ENCODE data around the gene MCTP2. TPM values are rescaled to one million over a fixed set of nuclear protein-coding genes. Genes with fewer than 3 reads are reported as not detected.

The MCTP2 gene
- polyA plus RNA-seq, 4 donors, result 18.4 to 20.4 (median 19.5) TPM

DNA sequence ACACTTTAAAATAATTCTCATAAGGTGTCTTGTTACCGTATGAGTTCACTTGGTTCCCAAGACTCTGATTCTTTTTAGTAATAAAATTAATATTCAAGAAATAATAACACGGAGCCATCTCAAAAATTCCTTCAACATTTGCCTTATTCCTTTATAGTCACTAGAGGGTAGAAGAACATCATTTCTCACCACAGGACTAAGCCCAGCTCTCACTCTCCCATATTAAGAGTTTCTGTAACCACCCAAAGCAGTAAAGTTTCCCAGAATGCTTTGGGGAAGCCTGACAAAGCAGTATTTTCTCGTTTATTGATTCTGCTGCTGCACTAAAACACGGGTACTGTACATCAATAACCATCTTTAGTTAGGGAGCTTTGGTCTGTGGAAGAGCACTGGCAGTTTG, 114.9 kb downstream of the MCTP2 start:
- no peak for DNase-seq (ENCODE audit: low read depth in 4 of 4, low spot score in 3 of 4)

DNA sequence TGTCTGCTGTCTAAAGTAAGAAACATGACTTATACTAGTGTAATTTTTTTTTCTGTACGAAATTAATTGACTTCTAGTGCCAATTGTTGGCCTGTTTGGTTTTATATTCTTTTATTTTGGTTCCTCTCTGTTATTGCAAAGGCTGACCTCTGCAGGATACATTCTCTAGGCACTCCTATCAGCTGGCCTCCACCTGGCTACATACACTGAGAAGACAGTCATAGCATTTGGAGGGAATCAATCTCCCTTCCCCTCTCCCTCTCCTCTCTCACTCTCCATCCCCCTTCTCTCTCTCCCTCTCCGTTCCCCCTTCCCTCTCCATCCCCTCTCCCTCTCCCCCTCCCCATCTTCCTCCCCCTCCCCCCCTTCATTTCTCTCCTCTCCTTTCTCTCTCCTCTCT, 116.7 kb downstream of the MCTP2 start:
- no peak for DNase-seq (ENCODE audit: low read depth in 4 of 4, low spot score in 3 of 4)

DNA sequence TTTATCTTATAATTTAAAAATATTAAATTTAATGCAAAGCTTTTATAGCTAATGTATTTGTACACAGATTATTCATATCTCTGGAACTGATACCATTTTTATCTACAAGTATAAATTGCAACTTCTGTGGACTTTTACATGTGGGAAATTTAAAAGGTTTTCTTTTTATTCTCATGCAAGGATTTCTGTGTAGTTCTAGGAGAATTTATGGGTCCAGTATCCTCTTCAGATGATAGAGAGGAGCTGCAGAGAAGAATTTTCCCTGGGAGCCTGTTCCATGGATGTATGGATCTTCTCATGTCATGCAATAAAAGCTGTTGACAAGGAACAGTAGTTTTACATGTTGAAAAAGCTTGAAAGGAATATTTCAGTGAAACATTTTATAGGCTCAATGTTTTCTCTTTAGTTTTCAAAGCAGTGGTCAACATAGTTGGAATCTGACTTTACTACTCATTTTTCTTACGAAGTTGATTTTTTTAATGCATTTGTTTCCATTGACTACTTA, 119.7 kb downstream of the MCTP2 start:
- DNase-seq (ENCODE audit: low read depth in 4 of 4, low spot score in 3 of 4), result no peak

DNA sequence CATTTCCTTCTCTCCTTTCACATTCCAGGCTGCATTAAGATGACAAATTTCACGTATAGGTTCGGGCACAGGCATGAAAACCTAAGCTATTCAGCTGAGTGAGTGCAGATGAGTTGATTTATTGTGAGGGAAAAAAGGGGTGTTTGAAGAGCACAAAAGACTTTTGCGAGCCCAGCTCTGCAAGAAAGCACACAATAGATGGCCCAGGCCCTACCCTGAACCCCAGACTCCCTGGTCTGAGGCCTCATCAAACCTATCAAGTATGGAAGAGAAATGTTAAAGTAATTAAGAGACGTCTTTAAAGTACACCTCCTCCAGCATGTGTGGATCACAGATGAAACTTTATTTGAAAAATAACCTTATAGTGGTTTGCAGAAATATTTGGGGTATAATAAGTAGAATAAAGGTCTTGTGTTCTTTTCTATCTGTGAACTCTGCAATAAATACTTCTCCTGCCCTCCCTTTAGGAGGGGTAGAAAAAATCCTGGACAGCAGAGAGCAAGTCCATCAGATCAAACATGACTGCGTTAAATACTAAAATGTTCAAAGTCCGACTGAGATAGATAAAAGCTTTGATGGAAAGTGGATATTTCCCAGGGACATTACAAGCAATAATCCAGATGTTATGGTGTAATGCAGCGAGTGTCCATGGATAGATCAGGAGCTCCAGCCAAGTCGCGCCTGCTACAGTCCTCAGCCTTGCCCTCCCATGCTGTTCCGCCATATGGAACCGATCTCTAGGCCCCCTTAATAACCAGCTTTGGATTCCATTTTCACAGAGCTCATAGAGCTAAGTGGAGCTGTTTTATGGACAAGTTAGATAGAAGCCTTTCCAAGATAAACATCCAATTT, 121.5 kb downstream of the MCTP2 start:
- DNase-seq (ENCODE audit: low read depth in 4 of 4, low spot score in 3 of 4), result peak in 3 of 4 donors; percentile 77 to 82 (median 78)

DNA sequence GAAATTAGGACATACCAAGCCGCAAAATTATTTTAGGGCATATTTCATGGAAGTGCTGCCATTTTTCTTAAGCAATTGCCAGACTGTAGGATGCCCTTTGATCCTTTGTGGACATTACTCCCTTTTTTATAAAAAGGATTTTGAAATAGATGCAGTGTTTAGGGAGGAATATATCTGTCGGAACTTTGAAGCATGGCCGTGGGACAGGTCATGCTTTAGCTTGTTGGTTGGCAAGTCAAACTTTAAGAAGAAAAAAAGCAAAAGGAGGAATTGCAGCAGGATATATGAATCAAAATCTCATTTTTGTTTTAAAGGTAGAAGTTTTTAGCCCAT, 122.1 kb downstream of the MCTP2 start:
- DNase-seq (ENCODE audit: low read depth in 4 of 4, low spot score in 3 of 4), result no peak

DNA sequence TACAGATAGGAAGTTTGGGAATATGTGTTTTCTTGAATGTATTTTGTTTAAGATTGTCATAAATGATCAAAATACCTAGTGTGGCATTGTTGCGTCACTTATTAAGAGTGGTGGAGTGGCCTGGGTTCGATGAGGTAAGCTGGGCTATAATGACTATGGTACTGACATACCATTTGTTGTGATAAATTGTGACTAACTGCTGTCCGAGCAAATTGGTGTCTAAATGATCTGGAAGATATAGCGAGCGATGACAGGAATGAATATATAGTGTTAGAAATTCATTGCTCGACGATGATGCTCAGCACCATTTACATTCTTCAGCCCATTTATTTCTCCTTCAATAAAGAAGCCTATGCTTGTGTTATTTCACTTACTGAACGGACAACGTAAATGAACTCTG, 123.3 kb downstream of the MCTP2 start:
- no peak for DNase-seq (ENCODE audit: low read depth in 4 of 4, low spot score in 3 of 4)

DNA sequence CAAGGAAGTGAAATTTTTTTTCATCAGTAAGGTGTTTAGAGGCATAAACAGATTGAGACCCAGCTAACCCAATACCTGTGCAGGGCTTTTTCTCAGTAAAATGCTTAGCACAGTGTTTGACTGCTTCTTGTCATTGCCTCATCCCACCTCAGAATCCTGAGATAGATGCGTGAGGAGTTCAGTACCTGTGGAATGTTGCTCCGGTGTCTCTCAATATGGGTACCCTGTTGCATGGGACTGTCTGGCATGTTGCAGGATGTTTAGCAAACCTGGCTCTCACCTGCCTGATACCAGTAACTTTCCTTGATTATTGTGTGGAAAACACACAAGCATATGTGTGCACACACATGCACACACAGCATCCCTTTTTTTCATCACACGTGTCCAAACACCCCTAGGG, 128.4 kb downstream of the MCTP2 start:
- DNase-seq (ENCODE audit: low read depth in 4 of 4, low spot score in 3 of 4), result no peak

DNA sequence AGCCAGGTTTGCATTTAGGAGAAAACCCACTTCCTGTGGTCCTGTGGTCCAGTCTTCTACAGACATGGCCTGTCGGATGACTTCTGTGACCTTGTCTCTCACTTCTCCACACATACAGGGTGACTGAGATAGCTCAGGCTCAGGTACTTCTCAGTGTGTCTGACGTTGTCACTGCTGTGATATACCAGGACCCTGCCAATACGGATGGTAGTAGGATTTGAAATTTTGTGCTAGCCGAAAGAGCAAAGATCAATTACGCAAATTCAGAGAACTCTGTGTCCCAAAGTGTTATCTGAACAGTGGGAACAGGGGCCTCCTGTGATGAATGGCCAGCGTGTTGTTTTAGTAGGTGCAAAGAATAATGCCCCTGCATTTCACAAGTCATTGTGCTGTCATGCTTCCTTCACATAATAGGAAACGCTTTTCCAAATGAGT, 128.9 kb downstream of the MCTP2 start:
- no peak for DNase-seq (ENCODE audit: low read depth in 4 of 4, low spot score in 3 of 4)

DNA sequence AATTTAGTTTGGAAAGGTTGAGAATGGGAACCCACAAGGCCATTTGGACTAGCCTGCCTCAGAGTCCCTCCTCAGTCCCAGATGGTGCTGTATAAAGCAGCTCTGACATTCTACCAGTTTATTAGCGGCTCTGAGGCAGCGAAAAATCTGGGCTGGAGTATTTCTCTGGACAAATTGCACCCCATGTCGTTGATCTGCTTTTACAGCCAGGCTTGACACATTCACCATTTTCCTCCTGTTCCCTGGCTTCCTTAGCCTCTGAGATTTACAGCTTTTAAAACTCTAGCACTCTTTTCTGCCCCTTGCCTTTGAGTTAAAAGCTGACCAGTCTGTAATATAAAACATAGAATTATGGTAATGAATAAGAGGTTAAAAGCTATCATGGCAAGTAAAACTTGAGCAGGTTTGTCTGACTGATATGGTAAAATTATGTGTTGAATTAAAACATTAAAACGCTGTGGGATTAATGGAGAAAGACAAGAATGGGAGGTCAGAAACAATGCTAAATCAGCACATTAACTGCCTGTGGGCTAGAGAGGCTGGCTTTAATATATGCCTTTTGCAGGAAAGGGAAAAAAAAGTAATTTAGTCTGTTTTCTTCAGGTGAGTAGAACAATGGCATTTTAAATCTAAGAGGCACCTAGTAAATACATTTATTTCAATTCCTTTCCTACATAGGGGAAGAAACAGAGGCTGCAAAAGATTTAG, 131.2 kb downstream of the MCTP2 start:
- DNase-seq (ENCODE audit: low read depth in 4 of 4, low spot score in 3 of 4), result peak in 1 of 4 donors; percentile 67

DNA sequence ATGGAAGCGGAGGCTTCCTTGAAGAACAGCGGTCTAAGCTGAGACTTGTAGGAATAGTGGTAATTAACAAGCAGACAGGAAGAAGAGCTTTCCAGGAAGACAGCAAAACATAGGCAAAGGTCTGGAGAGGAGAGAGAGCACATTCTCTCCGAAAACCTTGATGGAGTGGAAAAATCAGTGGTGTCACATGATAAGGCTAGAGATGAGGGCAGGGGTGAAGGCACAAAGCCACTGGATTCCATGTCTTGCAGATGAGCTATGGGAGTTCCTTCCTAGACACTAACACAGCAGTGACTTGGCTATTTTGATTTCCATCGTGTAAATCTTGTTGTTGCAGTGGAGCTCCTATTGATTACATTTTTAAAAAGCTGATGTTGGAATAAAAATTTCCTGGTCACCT, 132.0 kb downstream of the MCTP2 start:
- DNase-seq (ENCODE audit: low read depth in 4 of 4, low spot score in 3 of 4), result no peak

DNA sequence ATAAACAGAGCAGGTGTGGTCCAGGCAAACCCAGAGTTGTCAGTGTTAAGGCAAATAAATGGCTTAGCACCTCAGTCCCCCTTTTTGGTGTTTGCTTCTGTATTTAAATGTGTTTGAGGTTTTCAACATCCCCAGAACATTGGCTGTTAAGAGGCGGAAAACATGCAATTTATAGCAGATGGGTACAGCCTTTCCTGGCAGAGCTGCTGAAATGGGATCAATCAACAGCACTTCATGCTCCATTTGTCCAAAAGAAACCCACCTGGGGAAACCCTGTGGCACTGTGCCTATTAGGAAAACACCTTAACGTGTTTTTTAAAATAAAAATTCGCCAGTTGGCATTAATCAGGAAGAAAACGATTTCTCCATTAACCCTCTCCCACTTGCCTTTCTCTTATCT, 135.4 kb downstream of the MCTP2 start:
- DNase-seq (ENCODE audit: low read depth in 4 of 4, low spot score in 3 of 4), result no peak

DNA sequence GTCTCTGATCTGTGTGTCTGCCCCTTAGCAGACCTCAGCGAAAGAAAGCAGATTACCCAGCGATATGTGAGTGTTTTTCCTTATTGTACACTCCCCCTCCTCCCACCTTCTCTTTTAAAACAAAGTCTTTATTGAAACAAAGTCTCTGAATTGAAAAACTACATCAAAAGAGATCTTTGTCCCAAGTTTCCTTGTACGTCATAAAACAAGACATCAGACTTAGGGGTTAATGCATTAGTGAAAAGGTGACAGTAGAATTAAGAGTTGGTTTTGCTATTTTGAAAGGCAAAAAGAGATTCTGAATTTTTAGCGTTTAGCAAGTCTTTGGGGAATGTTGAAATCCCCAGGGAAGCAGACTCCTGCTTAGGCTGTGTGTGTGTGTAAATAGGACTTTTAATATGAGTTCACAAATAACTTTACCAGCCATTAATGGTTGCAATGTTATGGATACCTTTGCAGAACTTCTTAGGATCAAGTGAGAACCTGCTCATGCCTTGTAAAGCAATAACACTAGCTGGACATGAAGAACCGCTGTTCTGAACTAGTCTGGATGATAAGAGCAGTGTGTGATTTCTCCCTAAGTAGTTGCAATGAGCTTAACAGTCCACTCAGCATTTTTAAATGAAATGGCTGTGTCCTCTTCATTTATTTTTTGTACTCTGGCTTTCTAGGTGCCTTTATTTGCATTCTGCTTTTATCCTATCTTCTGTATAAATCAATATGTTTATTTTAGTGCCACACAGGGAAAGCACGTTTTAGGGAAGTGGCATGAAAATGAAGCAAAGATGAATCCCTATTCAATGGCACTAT, 136.6 kb downstream of the MCTP2 start:
- no peak for DNase-seq (ENCODE audit: low read depth in 4 of 4, low spot score in 3 of 4)

DNA sequence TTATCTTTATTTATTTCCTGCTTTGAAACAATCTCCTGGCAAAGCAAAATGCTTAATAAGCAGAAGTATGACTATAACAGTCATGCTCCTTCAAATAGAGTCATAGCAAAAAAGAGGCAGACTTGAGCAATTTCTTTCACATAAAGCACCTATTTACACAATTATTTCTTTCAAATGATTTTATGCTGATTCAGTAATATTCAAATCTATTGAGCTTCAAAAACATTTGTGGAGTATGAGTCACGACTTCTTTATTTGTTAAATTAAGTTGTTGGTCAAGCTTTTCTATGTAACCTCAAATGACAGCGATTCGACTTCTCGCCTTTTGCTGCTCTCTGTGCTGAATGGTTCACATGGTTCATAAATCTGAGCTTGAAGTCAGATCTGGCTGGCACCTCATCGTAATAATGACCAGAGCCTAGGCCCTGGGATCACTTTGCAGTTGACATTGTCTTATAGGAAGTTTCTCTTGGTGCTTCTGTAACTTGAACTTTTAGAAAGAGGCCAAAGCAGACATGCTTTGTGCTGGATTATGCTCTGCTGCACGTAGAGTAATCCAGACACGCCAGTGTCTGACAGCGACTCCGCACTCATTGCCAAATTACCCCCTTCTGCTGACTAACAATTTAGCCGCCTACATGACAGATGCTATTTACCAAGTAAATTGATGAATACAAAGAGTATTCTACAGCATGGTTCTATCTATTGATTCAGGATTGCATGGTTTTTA, 139.0 kb downstream of the MCTP2 start:
- DNase-seq (ENCODE audit: low read depth in 4 of 4, low spot score in 3 of 4), result no peak

DNA sequence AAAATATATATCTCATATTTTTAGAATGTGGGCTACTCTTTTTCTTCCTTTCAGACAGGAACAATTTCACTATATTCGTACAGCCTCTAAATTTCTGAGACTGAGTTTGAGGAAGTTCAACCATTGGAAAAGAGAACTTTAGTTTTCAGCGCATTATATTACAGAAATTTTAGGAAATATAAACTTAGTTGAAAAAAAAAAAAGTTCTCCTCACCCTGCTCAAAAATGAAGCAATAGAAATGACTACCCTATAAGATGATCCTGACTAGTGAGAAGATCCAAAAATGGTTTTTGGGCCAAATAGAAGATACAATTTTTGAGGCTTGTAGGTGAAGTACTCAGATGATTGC, 139.6 kb downstream of the MCTP2 start:
- no peak for DNase-seq (ENCODE audit: low read depth in 4 of 4, low spot score in 3 of 4)

DNA sequence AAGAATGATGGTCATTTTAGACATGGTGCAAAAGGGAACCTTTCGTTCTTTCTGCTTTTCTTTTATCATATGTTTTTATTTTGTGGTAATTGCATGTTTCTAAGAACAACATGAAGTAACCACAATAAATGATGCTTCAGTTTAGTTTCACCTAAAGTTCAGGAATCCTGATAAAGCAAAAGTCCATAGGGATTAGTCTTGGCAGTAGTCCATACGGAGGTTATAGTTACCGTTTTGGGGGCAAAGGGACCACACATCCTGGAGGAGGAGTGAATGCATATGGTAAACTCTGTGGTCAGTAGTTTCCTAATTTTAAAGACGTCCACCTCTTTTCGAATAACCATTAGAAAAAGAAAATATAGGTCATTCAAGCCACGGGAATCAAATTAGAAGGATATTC, 141.5 kb downstream of the MCTP2 start:
- DNase-seq (ENCODE audit: low read depth in 4 of 4, low spot score in 3 of 4), result no peak

DNA sequence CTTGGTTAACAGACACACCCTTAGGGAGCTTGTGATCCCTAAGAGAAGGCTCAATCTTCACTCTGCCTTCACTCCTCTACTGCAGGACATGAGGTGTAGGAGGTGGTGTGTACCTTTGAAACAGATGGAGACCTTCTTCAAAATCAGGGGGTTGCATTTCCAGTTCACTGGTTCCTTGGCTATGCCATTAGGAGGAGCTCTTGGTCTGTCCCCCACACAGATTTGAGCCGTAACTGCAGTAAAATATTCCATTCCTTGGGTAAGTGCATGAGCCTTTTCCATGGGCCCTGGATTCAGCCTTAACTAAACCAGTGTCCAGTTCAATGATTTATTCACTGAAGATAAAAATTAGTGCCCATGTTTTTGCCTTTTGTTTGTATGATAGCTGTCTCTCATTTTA, 144.6 kb downstream of the MCTP2 start:
- no peak for DNase-seq (ENCODE audit: low read depth in 4 of 4, low spot score in 3 of 4)

DNA sequence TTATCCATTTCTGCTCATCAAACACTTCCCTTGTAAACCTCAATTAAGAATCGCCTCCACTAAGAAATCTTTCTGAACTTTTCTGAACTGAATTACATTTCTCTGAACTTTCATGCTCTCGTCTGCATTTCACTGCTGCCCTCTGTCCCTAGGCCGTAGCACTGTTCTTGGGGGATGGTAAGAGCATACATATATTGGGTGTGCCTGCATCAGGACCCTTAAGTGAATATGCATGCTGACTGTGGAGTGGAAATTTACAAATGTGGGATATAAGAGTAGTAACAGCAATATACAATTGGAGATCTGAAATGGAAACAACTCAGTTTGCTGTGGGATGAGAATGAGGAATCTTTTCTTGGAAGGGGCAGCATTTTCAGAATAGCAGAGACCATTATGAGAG, 148.6 kb downstream of the MCTP2 start:
- DNase-seq (ENCODE audit: low read depth in 4 of 4, low spot score in 3 of 4), result no peak

DNA sequence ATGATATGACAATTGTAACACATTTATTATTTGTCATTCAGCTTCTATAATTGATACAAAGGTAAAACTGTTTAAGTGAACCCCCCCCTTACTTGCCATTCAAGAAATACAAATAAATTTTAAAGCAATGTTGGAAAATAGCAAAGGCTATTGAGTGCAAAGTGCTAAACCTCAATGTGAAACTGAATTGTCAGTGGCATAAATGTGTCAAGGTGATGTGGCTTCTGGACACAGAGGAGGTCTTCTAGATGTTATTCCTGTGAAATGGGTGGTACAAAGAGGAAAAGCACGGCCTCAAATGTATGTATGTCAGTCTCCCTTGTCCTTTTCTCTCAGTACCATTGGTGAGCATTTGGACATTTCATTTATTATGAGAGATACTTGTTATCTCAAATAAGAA, 149.4 kb downstream of the MCTP2 start:
- no peak for DNase-seq (ENCODE audit: low read depth in 4 of 4, low spot score in 3 of 4)

DNA sequence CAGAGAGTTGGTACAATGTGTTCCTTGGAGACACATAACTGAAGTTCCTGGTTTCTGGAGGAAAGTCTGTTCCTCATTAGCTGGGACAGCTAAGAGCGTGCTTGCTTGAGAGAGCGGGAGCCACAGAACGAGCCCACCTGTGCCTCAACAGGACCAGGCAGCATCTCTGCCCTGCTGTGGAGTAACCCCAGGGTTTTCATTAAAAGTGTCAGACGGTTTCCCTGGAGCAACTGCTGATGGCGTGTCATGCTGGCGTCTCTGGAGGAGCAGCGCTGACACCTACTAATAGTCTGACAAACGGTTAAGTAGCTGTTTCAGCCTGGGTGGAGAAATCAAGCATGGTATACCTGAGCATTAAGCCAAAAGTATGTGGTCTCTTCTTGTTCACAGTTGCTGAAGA, 150.0 kb downstream of the MCTP2 start:
- DNase-seq (ENCODE audit: low read depth in 4 of 4, low spot score in 3 of 4), result no peak

DNA sequence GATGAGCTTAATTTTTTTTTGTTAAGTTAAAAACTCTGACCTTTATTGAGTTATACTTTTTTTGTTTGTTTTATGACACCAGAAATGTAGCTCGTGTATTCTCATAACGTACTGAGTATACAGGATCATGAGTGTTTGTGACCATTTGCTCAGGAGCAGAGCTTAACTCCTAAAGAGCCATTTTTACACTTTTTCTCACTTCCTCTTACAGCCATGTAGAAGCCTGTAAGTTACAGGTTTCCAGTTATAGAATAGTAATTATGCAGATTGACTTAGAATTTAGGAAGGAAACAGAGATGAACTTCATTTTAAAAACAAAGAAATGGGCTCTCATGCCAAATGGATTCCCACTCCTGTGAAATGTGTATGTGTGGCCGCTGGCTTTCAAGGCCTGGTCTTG, 151.7 kb downstream of the MCTP2 start:
- DNase-seq (ENCODE audit: low read depth in 4 of 4, low spot score in 3 of 4), result no peak

DNA sequence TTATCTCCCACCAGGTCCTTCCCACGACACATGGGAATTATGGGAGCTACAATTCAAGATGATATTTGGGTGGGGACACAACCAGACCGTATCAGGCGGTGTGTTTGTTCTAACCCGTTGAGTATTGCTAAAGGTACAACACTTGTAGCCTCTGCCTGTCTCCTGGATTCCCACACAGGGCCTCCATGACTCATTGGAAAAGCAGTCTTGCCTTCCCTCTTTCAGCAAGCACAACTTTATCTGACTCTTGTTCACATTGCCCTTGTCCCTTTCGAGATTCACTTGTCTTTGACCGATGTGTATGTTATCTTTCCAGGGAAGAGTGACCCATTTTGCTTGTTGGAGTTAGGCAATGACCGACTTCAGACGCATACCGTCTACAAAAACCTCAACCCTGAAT, 152.3 kb downstream of the MCTP2 start:
- no peak for DNase-seq (ENCODE audit: low read depth in 4 of 4, low spot score in 3 of 4)
